Panc1 (cell line): ENCODE results near the gene MAGEC1. TPM values are rescaled to one million over a fixed set of nuclear protein-coding genes. Genes with fewer than 3 reads are reported as not detected.

ENCODE experiments used
- ATAC-seq: fragments of 200-7000 bp; cut with Tn5 transposase; 2 replicates; pipeline ENCODE4 v1.9.1; 2020; ENCODE audit warnings: mild to moderate bottlenecking, moderate library complexity
- BruUV-seq: library from RNA; stranded (reverse); fragments of 400-500 nt; replicated peaks from 2 replicates; lab custom pipeline; 2021; lab: Mats Ljungman, UMichigan
- CTCF ChIA-PET: fragments of 300-600 bp; sonication (Branson Sonifier 250); formaldehyde crosslinking; loops from one replicate; lab custom pipeline; 2022; ENCODE audit warnings: antibody characterized with exemption; lab: Charles Lee
- POLR2A ChIA-PET: fragments of 300-600 bp; sonication (Branson Sonifier 250); formaldehyde crosslinking; loops from one replicate; lab custom pipeline; 2022; ENCODE audit warnings: antibody characterized with exemption; lab: Charles Lee
- DNase-seq: peaks from one replicate; pipeline ENCODE4 v3.0.0-alpha.2; 2010; ENCODE audit warnings: low read depth, low spot score
- H3K27ac ChIP-seq: 2 replicates; pipeline ENCODE4 v1.5.1; 2011; ENCODE audit warnings: mild to moderate bottlenecking, low read length, inconsistent platforms
- H3K27me3 ChIP-seq: fragments of 200-500 bp; sonication (Bioruptor generic); 2 replicates; pipeline ENCODE4 v1.6.0; 2014; ENCODE audit warnings: low read length, inconsistent platforms; ENCODE audit not compliant: control insufficient read depth, insufficient read depth
- H3K36me3 ChIP-seq: fragments of 200-500 bp; sonication (Bioruptor generic); 2 replicates; pipeline ENCODE4 v1.5.1; 2014; ENCODE audit warnings: inconsistent platforms, mild to moderate bottlenecking, low read length, moderate library complexity; ENCODE audit not compliant: control insufficient read depth, insufficient read depth
- H3K4me1 ChIP-seq: 2 replicates; pipeline ENCODE4 v1.5.1; 2011; ENCODE audit warnings: inconsistent platforms, mild to moderate bottlenecking, low read length, moderate library complexity; ENCODE audit not compliant: control insufficient read depth, insufficient read depth
- H3K4me3 ChIP-seq, 2 experiments: 2 replicates each; pipeline ENCODE4 v1.5.1; 2011 to 2012; ENCODE audit warnings: low read depth in 2 of 2, low read length in 2 of 2, mild to moderate bottlenecking in 2 of 2, inconsistent platforms in 1 of 2, moderate library complexity in 1 of 2
- H3K9me3 ChIP-seq: fragments of 200-500 bp; sonication (Bioruptor generic); 2 replicates; pipeline ENCODE4 v1.5.1; 2014; ENCODE audit warnings: low read depth, mild to moderate bottlenecking, inconsistent platforms, low read length, moderate library complexity; ENCODE audit not compliant: control insufficient read depth, insufficient read depth
- POLR2AphosphoS5 ChIP-seq: IDR thresholded peaks from 2 replicates; pipeline ENCODE4 v1.6.1; 2012; ENCODE audit warnings: mild to moderate bottlenecking, low read depth, low read length, moderate library complexity
- SIN3A ChIP-seq: IDR thresholded peaks from 2 replicates; pipeline ENCODE4 v1.6.1; 2012; ENCODE audit warnings: low read depth, mild to moderate bottlenecking, low read length, moderate library complexity, borderline replicate concordance; ENCODE audit not compliant: insufficient read depth
- TCF7L2 ChIP-seq: IDR thresholded peaks from 2 replicates; pipeline ENCODE4 v1.6.1; 2011; ENCODE audit warnings: mild to moderate bottlenecking, low read depth, low read length, inconsistent platforms
- in situ Hi-C: cut with HindIII; loops from 2 replicates; pipeline ENCODE4 v1.10.0; 2016; ENCODE audit warnings: low sequenced_read_pairs, low pct_unique_long_range_greater_than_20kb
- intact Hi-C: fragments of 100-400 bp; cut with micrococcal nuclease; formaldehyde crosslinking; loops from one replicate; pipeline ENCODE4 v1.10.0; 2022; ENCODE audit not compliant: unreplicated experiment
- total RNA-seq: library from RNA; stranded (reverse); gene quantifications from one replicate; pipeline ENCODE4 v1.2.1, GENCODE V29; 2021; ENCODE audit not compliant: unreplicated experiment
- TF ChIP-seq, protein P1 (sequence below), 2 experiments: IDR thresholded peaks; 2 replicates each; pipeline ENCODE4 v1.6.1; 2011 to 2012; ENCODE audit warnings: low read depth in 2 of 2, control low read depth in 1 of 2, low read length in 1 of 2, mild to moderate bottlenecking in 1 of 2, moderate library complexity in 1 of 2; ENCODE audit not compliant: insufficient read depth in 1 of 2
- TF ChIP-seq, protein P2 (sequence below): fragments of 450-650 bp; IDR thresholded peaks from 2 replicates; pipeline ENCODE4 v1.5.1; 2017; ENCODE audit warnings: mild to moderate bottlenecking

Gene MAGEC1
- total RNA-seq, 1 experiment from 2014 or later, result not detected

DNA sequence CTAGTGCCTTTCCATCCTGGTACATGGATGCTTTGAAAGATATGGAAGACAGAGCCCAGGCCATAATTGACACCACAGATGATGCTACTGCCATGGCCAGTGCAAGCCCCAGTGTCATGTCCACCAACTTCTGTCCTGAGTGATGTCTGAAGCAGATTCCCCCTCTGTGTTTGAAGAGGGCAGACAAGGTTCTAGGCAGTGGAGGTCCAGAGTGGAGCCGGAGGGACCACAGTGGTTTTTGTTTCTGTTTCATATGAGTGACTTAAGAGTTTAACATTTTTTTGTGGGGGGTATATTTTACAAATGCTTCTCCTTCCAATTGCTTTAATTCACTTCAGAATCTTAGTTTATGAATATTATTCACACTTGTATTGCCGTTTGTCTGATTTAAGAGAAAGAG is 6.0 kb upstream of the MAGEC1 start:
- H3K9me3 ChIP-seq, result no peaks in the 10 kb centered on the region
- BruUV-seq, result no TSS peak
- no peak for ATAC-seq
- H3K27ac ChIP-seq, result no peak overlapping the region
- intact Hi-C loops, result no loop called here
- CTCF ChIA-PET, result no interaction called here
- H3K36me3 ChIP-seq, result no peaks in the 10 kb centered on the region
- DNase-seq, result no peak
- POLR2A ChIA-PET, result no interaction called here
- no peaks in the 10 kb centered on the region for H3K27me3 ChIP-seq
- H3K4me3 ChIP-seq, result no peak overlapping the region
- in situ Hi-C loops, result no loop called here
- no peak for TF ChIP-seq POLR2AphosphoS5
- TF ChIP-seq, protein P1, sequence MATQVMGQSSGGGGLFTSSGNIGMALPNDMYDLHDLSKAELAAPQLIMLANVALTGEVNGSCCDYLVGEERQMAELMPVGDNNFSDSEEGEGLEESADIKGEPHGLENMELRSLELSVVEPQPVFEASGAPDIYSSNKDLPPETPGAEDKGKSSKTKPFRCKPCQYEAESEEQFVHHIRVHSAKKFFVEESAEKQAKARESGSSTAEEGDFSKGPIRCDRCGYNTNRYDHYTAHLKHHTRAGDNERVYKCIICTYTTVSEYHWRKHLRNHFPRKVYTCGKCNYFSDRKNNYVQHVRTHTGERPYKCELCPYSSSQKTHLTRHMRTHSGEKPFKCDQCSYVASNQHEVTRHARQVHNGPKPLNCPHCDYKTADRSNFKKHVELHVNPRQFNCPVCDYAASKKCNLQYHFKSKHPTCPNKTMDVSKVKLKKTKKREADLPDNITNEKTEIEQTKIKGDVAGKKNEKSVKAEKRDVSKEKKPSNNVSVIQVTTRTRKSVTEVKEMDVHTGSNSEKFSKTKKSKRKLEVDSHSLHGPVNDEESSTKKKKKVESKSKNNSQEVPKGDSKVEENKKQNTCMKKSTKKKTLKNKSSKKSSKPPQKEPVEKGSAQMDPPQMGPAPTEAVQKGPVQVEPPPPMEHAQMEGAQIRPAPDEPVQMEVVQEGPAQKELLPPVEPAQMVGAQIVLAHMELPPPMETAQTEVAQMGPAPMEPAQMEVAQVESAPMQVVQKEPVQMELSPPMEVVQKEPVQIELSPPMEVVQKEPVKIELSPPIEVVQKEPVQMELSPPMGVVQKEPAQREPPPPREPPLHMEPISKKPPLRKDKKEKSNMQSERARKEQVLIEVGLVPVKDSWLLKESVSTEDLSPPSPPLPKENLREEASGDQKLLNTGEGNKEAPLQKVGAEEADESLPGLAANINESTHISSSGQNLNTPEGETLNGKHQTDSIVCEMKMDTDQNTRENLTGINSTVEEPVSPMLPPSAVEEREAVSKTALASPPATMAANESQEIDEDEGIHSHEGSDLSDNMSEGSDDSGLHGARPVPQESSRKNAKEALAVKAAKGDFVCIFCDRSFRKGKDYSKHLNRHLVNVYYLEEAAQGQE (IDR thresholded peaks at IDR 0.05; ENCODE audit: insufficient read depth in 1 of 2, low read depth in 2 of 2, low read length in 1 of 2), result no peak
- TF ChIP-seq, protein P2, sequence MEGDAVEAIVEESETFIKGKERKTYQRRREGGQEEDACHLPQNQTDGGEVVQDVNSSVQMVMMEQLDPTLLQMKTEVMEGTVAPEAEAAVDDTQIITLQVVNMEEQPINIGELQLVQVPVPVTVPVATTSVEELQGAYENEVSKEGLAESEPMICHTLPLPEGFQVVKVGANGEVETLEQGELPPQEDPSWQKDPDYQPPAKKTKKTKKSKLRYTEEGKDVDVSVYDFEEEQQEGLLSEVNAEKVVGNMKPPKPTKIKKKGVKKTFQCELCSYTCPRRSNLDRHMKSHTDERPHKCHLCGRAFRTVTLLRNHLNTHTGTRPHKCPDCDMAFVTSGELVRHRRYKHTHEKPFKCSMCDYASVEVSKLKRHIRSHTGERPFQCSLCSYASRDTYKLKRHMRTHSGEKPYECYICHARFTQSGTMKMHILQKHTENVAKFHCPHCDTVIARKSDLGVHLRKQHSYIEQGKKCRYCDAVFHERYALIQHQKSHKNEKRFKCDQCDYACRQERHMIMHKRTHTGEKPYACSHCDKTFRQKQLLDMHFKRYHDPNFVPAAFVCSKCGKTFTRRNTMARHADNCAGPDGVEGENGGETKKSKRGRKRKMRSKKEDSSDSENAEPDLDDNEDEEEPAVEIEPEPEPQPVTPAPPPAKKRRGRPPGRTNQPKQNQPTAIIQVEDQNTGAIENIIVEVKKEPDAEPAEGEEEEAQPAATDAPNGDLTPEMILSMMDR, result no peak
- no peak for TF ChIP-seq TCF7L2
- TF ChIP-seq SIN3A, result no peak
- no peaks in the 10 kb centered on the region for H3K4me1 ChIP-seq

DNA sequence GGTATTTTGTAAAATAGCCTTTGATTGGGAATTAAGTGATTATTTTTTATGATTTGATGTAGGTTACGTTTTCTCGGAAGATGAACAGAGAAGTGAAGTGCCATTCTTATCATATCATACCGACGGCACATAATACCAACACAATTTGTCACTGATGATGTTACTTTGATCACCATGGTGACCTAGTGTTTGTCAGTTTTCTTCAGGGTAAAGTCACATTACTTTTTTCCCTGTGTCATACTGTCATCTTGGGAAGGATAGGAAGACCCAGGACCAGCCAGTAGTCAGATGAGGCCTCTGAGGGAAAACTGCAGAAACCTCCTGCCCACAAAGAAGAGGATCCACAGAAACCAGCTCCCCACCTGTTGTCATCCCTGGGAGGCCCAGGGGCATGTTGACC is 1.3 kb upstream of the MAGEC1 start:
- ATAC-seq, result no peak
- no TSS peak for BruUV-seq
- ChIA-PET CTCF (no interaction called here), POLR2A (no interaction called here)
- Histone ChIP-seq H3K9me3 (no peaks in the 10 kb centered on the region), H3K27me3 (no peaks in the 10 kb centered on the region), H3K36me3 (no peaks in the 10 kb centered on the region), H3K4me1 (no peaks in the 10 kb centered on the region), H3K4me3 (no peak overlapping the region), H3K27ac (no peak overlapping the region)
- no peak for TF ChIP-seq POLR2AphosphoS5
- no peak for TF ChIP-seq TCF7L2
- TF ChIP-seq, protein P2, result no peak
- intact Hi-C loops, result no loop called here
- DNase-seq, result no peak
- in situ Hi-C loops, result no loop called here
